GM19468 (cell line): ENCODE results near the gene DLX2.
"Not testable (repeated sequence)": the region's sequence is repeated elsewhere in the genome, so short reads cannot be mapped to it uniquely, and the experiment has no call there.

Experiments
- ATAC-seq: cut with Tn5 transposase; IDR thresholded peaks from one replicate; pipeline ENCODE4 v1.9.1; 2021; ENCODE audit warnings: mild to moderate bottlenecking, moderate library complexity, moderate number of reproducible peaks; ENCODE audit not compliant: unreplicated experiment; ENCODE audit errors: extremely low read depth

The DLX2 gene

DNA sequence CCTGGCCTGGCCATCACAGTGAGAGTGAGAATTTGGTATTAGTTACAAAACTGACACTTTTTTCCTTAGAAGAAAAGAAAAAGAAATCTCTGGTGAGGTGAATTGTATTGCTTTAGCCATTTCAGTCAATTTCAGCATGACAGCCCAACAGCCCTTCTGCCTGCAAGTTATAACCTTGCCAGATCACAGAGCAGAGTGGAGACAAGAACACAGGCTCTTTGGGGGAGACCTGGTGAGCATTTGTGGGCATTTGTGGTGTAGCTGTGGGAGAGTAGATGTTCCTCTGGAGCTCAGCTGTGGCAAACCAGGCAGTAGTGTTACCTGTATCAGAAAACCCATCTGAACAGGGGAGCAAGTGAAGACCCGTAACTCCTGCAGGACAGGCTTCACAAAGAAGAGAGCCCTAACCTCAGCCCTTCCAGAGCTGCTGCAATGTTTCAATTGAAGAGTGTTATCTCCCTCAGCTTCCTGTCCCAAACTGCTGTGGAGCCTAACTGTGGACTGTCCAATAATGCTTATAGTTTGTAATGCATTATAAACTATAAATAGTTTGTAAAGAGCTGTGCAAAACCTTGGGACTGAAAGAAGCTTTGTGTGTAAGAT lies 40.2 kb downstream of the DLX2 start:
- no peak for ATAC-seq

DNA sequence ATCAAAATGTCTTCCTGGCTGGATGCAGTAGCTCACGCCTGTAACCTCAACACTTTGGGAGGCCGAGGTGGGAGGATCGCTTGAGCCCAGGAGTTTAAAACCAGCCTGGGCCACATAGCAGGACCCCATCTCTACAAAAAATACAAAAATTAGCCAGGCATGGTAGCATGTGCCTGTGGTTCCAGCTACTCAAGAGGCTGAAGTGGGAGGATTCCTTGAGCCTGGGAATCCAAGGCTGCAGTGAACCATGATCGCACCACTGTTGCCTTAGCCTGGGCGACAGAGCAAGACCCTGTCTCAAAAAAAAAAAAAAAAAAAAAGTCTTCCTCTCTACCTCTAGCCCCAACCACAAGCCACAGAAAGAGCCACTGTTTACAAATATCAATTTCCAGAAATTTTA lies 42.6 kb downstream of the DLX2 start:
- not testable (repeated sequence) for ATAC-seq

DNA sequence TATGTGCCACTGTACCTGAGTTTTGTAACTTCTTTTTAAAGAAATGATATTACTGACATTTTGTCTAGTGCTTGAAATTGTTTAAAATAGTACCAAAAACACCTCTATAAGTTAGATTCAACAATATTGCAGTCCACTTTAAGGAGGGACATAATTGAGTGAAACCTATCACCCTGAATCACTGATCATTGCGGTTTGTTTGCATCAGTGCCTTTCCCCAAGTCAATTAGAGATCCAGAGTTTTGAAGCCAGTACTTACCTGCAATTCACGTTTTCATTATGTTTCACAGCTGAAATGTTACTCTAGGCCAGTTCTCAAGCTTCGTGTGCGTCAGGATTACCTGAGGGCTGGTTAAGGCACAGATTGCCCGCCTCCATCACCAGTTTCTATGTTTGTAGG lies 44.0 kb downstream of the DLX2 start:
- no peak for ATAC-seq

DNA sequence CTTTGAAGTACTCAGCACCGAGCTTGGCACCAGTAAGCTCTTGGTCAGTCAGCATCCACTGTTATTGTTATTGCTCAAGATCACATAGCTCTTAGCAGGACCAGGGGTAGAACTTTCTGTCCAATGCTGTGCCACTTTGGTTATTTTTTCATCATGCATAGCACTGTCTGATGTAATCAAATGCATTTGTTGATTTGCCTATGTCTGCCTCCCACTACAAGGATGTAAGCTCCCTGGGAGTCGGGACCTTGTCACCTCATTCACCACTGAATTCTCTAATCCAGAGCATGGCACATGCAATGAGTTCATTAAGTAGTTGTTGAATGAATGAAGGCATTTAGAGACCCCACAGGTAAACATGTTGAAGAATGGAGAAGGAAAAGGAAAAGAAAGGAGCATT lies 46.4 kb downstream of the DLX2 start:
- no peak for ATAC-seq

DNA sequence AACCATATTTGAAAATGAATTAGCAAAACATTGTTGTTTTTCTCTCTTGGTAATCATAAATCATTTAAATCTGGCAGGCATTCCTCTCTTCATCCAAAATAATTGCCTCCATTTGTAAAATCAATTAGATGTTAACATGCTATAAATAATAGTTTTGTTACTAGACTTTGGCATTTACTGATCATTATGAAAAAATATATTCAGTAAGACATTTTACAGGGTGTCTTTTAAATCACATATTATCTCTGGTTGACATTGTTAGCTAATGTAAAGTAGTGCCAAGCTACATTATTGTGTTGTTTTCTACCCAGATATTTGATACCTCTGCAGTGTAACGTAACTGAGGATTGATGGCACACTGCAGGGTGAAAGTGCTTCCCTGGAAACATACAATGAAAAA lies 49.2 kb downstream of the DLX2 start:
- ATAC-seq = no peak

DNA sequence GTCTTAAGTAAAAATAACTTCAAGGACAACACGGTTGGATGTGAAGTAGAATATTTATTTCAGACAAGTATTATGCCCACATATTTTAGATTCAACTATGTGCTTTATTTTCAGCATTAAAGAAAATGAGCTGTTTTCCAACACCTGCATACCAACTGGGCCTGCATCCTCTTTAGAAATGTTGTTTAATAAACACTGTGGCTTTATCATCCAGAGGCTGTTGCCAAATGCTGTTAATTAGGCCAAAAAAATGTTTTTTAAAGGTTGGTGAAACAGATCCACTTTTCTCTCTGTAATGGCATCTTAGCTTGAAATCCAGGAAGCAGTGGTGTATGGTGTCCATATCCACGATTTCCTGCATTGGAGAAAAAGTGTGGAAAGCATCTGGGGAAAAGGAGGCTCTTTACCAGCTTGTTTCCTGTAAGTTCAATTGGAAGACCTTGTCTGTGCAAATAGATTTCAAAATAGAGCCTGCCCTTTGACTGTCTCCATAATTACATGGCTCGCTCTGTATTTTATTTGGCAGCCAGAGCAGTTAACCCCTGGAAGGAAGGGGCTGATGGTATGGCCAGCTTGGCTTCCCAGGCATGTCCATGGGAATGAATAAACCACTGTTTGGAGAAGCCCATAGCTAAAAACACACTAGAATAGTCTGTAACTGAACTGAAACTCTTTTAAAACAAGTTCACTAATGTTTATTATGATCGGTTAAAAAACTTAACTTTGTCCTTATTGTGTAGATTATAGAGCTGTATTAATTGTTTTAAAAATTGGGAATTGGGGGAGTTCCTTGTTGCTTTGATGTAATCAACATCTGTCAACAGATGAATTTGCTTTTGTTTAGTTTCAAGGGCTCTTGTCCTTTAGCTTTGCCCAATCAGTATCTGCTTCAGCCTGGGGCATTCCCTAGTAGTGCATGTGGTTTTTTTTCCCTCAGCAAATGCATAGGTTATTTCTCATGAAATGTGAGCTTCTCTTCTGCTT lies 50.4 kb downstream of the DLX2 start:
- no peak for ATAC-seq

DNA sequence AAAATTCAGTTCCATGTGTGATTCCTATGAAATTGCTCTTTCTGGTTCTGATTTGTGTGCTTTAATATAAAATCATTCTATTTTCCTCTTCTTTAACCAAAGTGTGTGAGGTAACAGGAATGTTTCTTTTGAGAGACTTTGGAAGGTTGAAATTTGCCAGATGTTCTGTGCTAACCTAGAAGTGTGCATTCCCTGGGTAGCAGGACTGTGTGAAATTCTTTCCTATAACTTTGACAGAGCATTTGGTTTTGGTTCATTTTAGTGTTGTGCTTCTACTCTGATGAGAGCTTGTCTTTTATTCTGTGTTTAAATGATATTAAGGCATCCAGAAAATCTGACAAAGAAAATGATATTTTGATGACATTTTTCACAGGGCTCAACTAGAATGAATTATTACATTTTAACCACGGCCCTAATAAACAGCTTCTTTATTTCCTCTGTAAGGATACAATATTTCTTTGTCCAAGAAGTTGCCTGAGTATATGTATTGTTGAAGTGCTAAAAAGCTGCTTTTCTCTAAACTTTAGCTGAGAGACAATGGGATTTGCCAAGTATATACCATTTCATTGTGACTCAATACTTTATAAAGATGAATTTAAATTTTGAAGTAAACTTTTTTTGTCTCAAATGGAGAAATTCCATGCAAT lies 52.1 kb downstream of the DLX2 start:
- no peak for ATAC-seq

DNA sequence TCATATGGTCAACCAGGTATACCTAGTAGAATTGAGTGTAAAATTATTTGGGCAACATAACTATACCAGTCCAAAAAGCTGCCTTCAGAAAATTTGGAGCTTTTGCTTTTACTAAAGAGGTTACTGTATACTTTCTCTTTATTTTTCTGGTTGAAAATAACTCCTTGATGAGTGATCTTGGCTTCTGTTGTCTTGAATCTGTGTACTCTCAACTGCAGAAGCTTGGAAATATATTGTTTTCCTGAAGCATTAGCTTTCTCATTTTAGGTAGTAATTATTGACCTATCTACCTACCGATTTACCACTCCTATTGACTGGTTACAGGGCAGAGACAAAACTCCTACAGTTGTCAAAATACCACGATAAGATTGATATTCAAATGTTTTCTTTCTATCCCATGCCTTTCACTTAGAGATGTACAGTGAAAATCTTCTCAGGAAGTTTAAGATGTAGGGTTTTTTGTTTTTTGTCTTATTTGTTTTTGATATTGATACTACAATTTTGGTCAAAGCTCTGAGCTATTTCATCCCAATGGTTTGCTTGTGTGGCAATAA lies 53.1 kb downstream of the DLX2 start:
- ATAC-seq = no peak
